HCT116 (cell line): Measurements from ENCODE around the gene ABCG5. TPM values are rescaled to one million over a fixed set of nuclear protein-coding genes. Genes with fewer than 3 reads are reported as not detected.

Experiments used
- ATAC-seq: fragments of 200-7000 bp; cut with Tn5 transposase; 2 replicates; pipeline ENCODE4 v1.9.1; 2020; ENCODE audit warnings: mild to moderate bottlenecking, moderate library complexity
- BruUV-seq: library from RNA; stranded (reverse); fragments of 400-500 nt; replicated peaks from 2 replicates; lab custom pipeline; 2021; lab: Mats Ljungman, UMichigan
- CTCF ChIA-PET: fragments of 300-600 bp; sonication (Branson Sonifier 250); formaldehyde crosslinking; loops from one replicate; lab custom pipeline; 2021; ENCODE audit warnings: antibody characterized with exemption; lab: Charles Lee
- POLR2A ChIA-PET: fragments of 300-600, 350-600 bp; sonication (Branson Sonifier 250); formaldehyde crosslinking; loops from one replicate; lab custom pipeline; 2021; ENCODE audit warnings: antibody characterized with exemption; lab: Charles Lee
- RAD21 ChIA-PET, 2 experiments: fragments of 300-600 bp; sonication (Branson Sonifier 250); formaldehyde crosslinking; loops; one replicate each; lab custom pipeline; 2023; ENCODE audit warnings: low total read pairs in 2 of 2; ENCODE audit not compliant: uncharacterized antibody in 2 of 2, unreplicated experiment in 2 of 2, low non-redundant PET in 1 of 2; lab: Charles Lee
- DNase-seq: peaks from one replicate; pipeline ENCODE4 v3.0.0-alpha.2; 2010; ENCODE audit warnings: low read depth, low spot score
- H2AFZ ChIP-seq: fragments of 200-600 bp; shearing (Covaris generic), sonication (generic); 2 replicates; pipeline ENCODE4 v1.6.1; 2017; ENCODE audit warnings: low read depth, mixed run types, mixed read lengths, antibody characterized with exemption, low read length; ENCODE audit not compliant: poor library complexity, severe bottlenecking
- H3K27ac ChIP-seq: 2 replicates; pipeline ENCODE4 v1.5.1; 2012; ENCODE audit warnings: low read depth, low read length
- H3K27me3 ChIP-seq: fragments of 200-600 bp; sonication (generic); 2 replicates; pipeline ENCODE4 v1.6.1; 2016; ENCODE audit warnings: mixed run types, low read length, mixed read lengths; ENCODE audit not compliant: insufficient read depth
- H3K36me3 ChIP-seq, 2 experiments: fragments of 200-500 bp in 1 of 2; fragments of 200-600 bp in 1 of 2; sonication (Bioruptor generic) in 1 of 2; sonication (generic) in 1 of 2; 2 replicates each; pipeline versions ENCODE4 v1.5.1 to v1.6.1; 2014 to 2016; ENCODE audit warnings: low read length in 2 of 2, inconsistent platforms in 1 of 2, mixed read lengths in 1 of 2, mixed run types in 1 of 2; ENCODE audit not compliant: insufficient read depth in 2 of 2, control insufficient read depth in 1 of 2
- H3K4me1 ChIP-seq, 2 experiments: fragments of 200-600 bp in 1 of 2; sonication (generic) in 1 of 2; 2 replicates each; pipeline versions ENCODE4 v1.5.1 to v1.6.1; 2012 to 2017; ENCODE audit warnings: low read length in 2 of 2, inconsistent platforms in 1 of 2, mild to moderate bottlenecking in 1 of 2, mixed read lengths in 1 of 2, mixed run types in 1 of 2, moderate library complexity in 1 of 2; ENCODE audit not compliant: insufficient read depth in 2 of 2, control insufficient read depth in 1 of 2
- H3K4me2 ChIP-seq: fragments of 200-600 bp; sonication (generic); 2 replicates; pipeline ENCODE4 v1.6.1; 2017; ENCODE audit warnings: mixed run types, low read length, mixed read lengths
- H3K4me3 ChIP-seq, 2 experiments: fragments of 200-600 bp in 1 of 2; sonication (generic) in 1 of 2; replicated peaks in 1 of 2; 2 replicates each; pipeline ENCODE4 v1.5.1; 2011 to 2016; ENCODE audit warnings: low read length in 2 of 2, control low read depth in 1 of 2, low read depth in 1 of 2, mild to moderate bottlenecking in 1 of 2, mixed read lengths in 1 of 2, mixed run types in 1 of 2
- H3K79me2 ChIP-seq: fragments of 200-600 bp; sonication (generic); 2 replicates; pipeline ENCODE4 v1.6.1; 2017; ENCODE audit warnings: mild to moderate bottlenecking, mixed run types, low read length, moderate library complexity, mixed read lengths; ENCODE audit not compliant: insufficient read depth
- H3K9ac ChIP-seq: fragments of 200-600 bp; sonication (generic); 2 replicates; pipeline ENCODE4 v1.6.1; 2016; ENCODE audit warnings: low read length, mixed read lengths
- H3K9me2 ChIP-seq: fragments of 200-600 bp; sonication (generic), shearing (Covaris generic); 2 replicates; pipeline ENCODE4 v1.6.1; 2017; ENCODE audit warnings: mixed run types, mild to moderate bottlenecking, moderate library complexity; ENCODE audit not compliant: insufficient read depth
- H3K9me3 ChIP-seq, 2 experiments: fragments of 200-500 bp in 1 of 2; fragments of 200-600 bp in 1 of 2; sonication (Bioruptor generic) in 1 of 2; sonication (generic) in 1 of 2; 2 replicates each; pipeline ENCODE4 v1.6.1; 2014 to 2017; ENCODE audit warnings: low read length in 2 of 2, mixed read lengths in 2 of 2, inconsistent platforms in 1 of 2, low read depth in 1 of 2, mild to moderate bottlenecking in 1 of 2, mixed run types in 1 of 2, moderate library complexity in 1 of 2; ENCODE audit not compliant: control insufficient read depth in 1 of 2, insufficient read depth in 1 of 2
- H4K20me1 ChIP-seq: fragments of 200-600 bp; sonication (generic), shearing (Covaris generic); 2 replicates; pipeline ENCODE4 v1.6.1; 2017; ENCODE audit warnings: mixed run types, mild to moderate bottlenecking, moderate library complexity; ENCODE audit not compliant: insufficient read depth
- CBX3 ChIP-seq: IDR thresholded peaks from 2 replicates; pipeline ENCODE4 v1.6.1; 2012; ENCODE audit warnings: low read depth
- CEBPB ChIP-seq: IDR thresholded peaks from 2 replicates; pipeline ENCODE4 v1.6.1; 2012; ENCODE audit warnings: low read depth
- ELF1 ChIP-seq: IDR thresholded peaks from 2 replicates; pipeline ENCODE4 v1.6.1; 2012; ENCODE audit warnings: low read depth, borderline replicate concordance
- EZH2 ChIP-seq: fragments of 200-600 bp; sonication (generic); IDR thresholded peaks from 2 replicates; pipeline ENCODE4 v1.6.1; 2017; ENCODE audit warnings: antibody characterized with exemption, mixed run types
- RAD21 ChIP-seq: IDR thresholded peaks from 2 replicates; pipeline ENCODE4 v1.6.1; 2012; ENCODE audit warnings: low read depth, mild to moderate bottlenecking
- SIN3A ChIP-seq: IDR thresholded peaks from 2 replicates; pipeline ENCODE4 v1.6.1; 2012; ENCODE audit warnings: low read depth
- SRF ChIP-seq: IDR thresholded peaks from 2 replicates; pipeline ENCODE4 v1.6.1; 2012; ENCODE audit warnings: low read depth
- TCF7L2 ChIP-seq: IDR thresholded peaks from 2 replicates; pipeline ENCODE4 v1.7.0; 2011; ENCODE audit warnings: borderline replicate concordance, inconsistent platforms; ENCODE audit not compliant: insufficient read depth, insufficient read length; ENCODE audit errors: extremely low read depth
- intact Hi-C: fragments of 100-400 bp; cut with micrococcal nuclease; formaldehyde crosslinking; loops from 2 replicates; pipeline ENCODE4 v1.10.0; 2022
- total RNA-seq: library from RNA; stranded (reverse); gene quantifications from one replicate; pipeline ENCODE4 v1.2.1, GENCODE V29; 2021; ENCODE audit not compliant: unreplicated experiment
- TF ChIP-seq, protein P1 (sequence below): IDR thresholded peaks from 2 replicates; pipeline ENCODE4 v1.6.1; 2012
- TF ChIP-seq, protein P2 (sequence below): IDR thresholded peaks from 2 replicates; pipeline ENCODE4 v1.6.1; 2012

The ABCG5 gene
- total RNA-seq, 1 experiment from 2014 or later: not detected

DNA sequence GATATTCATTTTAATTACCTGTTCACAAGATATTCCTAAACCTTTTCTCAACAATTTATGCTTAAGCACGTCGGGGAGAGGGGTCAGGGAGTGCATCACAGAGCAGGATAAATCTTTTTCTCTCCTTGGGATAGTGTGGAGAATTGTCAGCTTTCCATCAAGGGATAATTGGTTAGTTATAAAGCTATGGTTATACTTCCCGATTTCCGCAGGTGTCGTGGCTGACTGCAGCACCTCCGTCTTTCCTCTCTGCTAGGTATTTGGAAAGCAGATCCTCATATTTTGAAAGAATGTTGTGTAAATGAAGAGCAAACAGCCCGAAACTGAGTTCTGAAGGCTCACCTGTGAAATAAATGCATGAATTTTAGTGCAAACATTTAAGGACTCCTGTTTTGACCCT lies 64.0 kb downstream of the ABCG5 start:
- no peaks in the 10 kb centered on the region for H3K36me3 ChIP-seq
- POLR2A ChIA-PET: interaction anchor here (1.4 kb wide), 1 partner anchor 19 kb away, joined by 3 read pairs; no protein-coding TSS in a partner anchor
- CTCF ChIA-PET: interaction anchor here (1.7 kb wide), 1 partner anchor 169 kb away, joined by 4 read pairs; no protein-coding TSS in a partner anchor
- ATAC-seq (no peak), DNase-seq (no peak)
- no peaks in the 10 kb centered on the region for H3K9me2 ChIP-seq
- no peaks in the 10 kb centered on the region for H3K79me2 ChIP-seq
- H3K4me3 ChIP-seq: peak overlapping the region; percentile 58 to 71
- peak overlapping the region; percentile 82 for H3K4me2 ChIP-seq
- peaks cover 2 to 6% of the 10 kb centered on the region in 2 experiments; a peak in 1 of 4 replicates for H3K4me1 ChIP-seq
- H3K9me3 ChIP-seq: no peaks in the 10 kb centered on the region
- BruUV-seq: no TSS peak
- peak overlapping the region; percentile 73 for H3K9ac ChIP-seq
- RAD21 ChIA-PET: no interaction called here
- H4K20me1 ChIP-seq: no peaks in the 10 kb centered on the region
- peak overlapping the region; percentile 67; the same call in 1 of the 2 replicates for H3K27ac ChIP-seq
- H2AFZ ChIP-seq: peak overlapping the region; percentile 75
- H3K27me3 ChIP-seq: no peaks in the 10 kb centered on the region
- TF ChIP-seq CBX3: no peak
- no peak for TF ChIP-seq ELF1
- TF ChIP-seq CEBPB: no peak
- TF ChIP-seq, protein P1, sequence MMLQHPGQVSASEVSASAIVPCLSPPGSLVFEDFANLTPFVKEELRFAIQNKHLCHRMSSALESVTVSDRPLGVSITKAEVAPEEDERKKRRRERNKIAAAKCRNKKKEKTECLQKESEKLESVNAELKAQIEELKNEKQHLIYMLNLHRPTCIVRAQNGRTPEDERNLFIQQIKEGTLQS: no peak
- TF ChIP-seq RAD21: no peak
- TF ChIP-seq SRF: no peak
- TF ChIP-seq EZH2: no peak
- TF ChIP-seq SIN3A: no peak
- TF ChIP-seq TCF7L2: no peak
- TF ChIP-seq, protein P2, sequence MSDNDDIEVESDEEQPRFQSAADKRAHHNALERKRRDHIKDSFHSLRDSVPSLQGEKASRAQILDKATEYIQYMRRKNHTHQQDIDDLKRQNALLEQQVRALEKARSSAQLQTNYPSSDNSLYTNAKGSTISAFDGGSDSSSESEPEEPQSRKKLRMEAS: no peak
- intact Hi-C loops: no loop called here
